GM12801 (cell line): ENCODE data around the gene FBP2.

Source experiments
- CTCF ChIP-seq: IDR thresholded peaks from one replicate; pipeline ENCODE4 v1.5.1; 2011; ENCODE audit warnings: control low read depth; ENCODE audit not compliant: insufficient read length; ENCODE audit errors: extremely low read depth

The FBP2 gene

GRCh38 chr9:94554439-94555331 lies 38.9 kb downstream of the FBP2 start, which contains the start of gene PCAT7:
Gene PCAT7 (plus strand): TSS chr9:94555083.
- no peak for TF ChIP-seq CTCF

- TF ChIP-seq CTCF = no peak
These were observed 39.6 kb downstream of the FBP2 start for GRCh38 chr9:94554078-94554438.

- TF ChIP-seq CTCF = no peak
These were observed 40.3 kb downstream of the FBP2 start for GRCh38 chr9:94553029-94553938.

- no peak for TF ChIP-seq CTCF
These were observed 47.7 kb downstream of the FBP2 start for GRCh38 chr9:94545940-94546339.

GRCh38 chr9:94538908-94539307 lies 54.7 kb downstream of the FBP2 start:
- no peak for TF ChIP-seq CTCF

DNA sequence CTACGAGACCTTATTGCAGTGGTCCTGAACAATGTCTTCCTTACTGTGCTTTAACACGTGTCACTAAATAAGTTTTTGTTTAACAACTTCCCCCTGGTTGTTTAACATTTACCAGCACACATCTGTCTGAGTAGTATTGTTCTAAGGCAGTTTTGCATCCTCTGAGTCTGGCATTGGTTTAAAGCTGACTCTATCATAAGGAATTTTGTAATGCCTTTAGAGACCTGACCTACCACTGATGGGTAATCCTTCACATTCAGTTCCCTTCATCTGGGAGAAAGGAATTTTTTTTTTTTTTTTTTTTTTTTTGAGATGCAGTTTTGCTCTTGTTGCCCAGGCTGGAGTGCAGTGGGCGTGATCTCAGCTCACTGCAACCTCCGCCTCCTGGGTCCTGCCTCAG lies 58.7 kb downstream of the FBP2 start:
- no peak for TF ChIP-seq CTCF

DNA sequence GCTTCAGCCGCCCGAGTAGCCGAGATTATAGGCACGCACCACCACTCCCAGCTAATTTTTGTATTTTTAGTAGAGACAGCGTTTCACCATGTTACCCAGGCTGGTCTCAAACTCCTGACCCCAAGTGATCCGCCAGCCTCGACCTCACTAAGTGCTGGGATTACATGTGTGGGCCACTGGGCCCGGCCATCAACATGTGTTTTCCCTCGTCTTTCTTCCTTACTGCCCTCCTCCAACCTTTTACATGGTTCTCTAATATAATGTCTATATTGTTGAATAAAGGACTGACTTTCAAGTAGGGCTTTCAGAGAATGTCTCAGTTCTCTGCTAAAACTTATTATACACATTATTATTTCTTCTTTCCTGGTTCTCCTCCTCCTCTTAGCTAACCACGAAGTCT lies 60.0 kb downstream of the FBP2 start:
- no peak for TF ChIP-seq CTCF
